Smooth muscle cell (in vitro differentiated cells): Measurements from ENCODE around the gene C1QTNF1. TPM values are rescaled to one million over a fixed set of nuclear protein-coding genes. Genes with fewer than 3 reads are reported as not detected.

Experiments
- DNase-seq: peaks from one replicate; lab custom pipeline; 2025; ENCODE audit not compliant: unreplicated experiment; lab: John Stamatoyannopoulos, UW
- H2AFZ ChIP-seq: fragments of 200-600 bp; sonication (generic); 2 replicates; pipeline ENCODE4 v1.6.0; 2016; ENCODE audit warnings: antibody characterized with exemption, low read depth, mild to moderate bottlenecking
- H3F3A ChIP-seq: fragments of 200-600 bp; sonication (generic); 2 replicates; pipeline ENCODE4 v1.6.0; 2017; ENCODE audit warnings: antibody characterized with exemption, low read depth
- H3K27ac ChIP-seq: fragments of 200-600 bp; sonication (generic); 2 replicates; pipeline ENCODE4 v1.5.1; 2016; ENCODE audit warnings: low read depth, mild to moderate bottlenecking
- H3K27me3 ChIP-seq: fragments of 200-600 bp; sonication (generic); 2 replicates; pipeline ENCODE4 v1.6.1; 2016; ENCODE audit warnings: low read depth, mild to moderate bottlenecking
- H3K36me3 ChIP-seq: fragments of 200-600 bp; sonication (generic); 2 replicates; pipeline ENCODE4 v1.5.1; 2016; ENCODE audit warnings: low read depth
- H3K4me1 ChIP-seq: fragments of 200-600 bp; sonication (generic); 2 replicates; pipeline ENCODE4 v1.5.1; 2016; ENCODE audit warnings: low read depth
- H3K4me2 ChIP-seq: fragments of 200-600 bp; sonication (generic); 2 replicates; pipeline ENCODE4 v1.6.0; 2016; ENCODE audit warnings: mild to moderate bottlenecking
- H3K4me3 ChIP-seq: fragments of 200-600 bp; sonication (generic); 2 replicates; pipeline ENCODE4 v1.5.1; 2016; ENCODE audit warnings: mild to moderate bottlenecking
- H3K79me2 ChIP-seq: fragments of 200-600 bp; sonication (generic); 2 replicates; pipeline ENCODE4 v1.6.0; 2016; ENCODE audit warnings: low read depth, mild to moderate bottlenecking
- H3K9ac ChIP-seq: fragments of 200-600 bp; sonication (generic); 2 replicates; pipeline ENCODE4 v1.6.0; 2016; ENCODE audit warnings: low read depth
- H3K9me3 ChIP-seq: fragments of 200-600 bp; sonication (generic); replicated peaks from 2 replicates; pipeline ENCODE4 v1.5.1; 2016; ENCODE audit warnings: low read depth
- H4K20me1 ChIP-seq: fragments of 200-600 bp; sonication (generic); 2 replicates; pipeline ENCODE4 v1.6.0; 2016; ENCODE audit warnings: low read depth
- CTCF ChIP-seq: fragments of 200-600 bp; sonication (generic); IDR thresholded peaks from 2 replicates; pipeline ENCODE4 v1.5.1; 2017; ENCODE audit warnings: borderline replicate concordance, mild to moderate bottlenecking, antibody characterized with exemption; ENCODE audit not compliant: insufficient read depth, poor library complexity, severe bottlenecking
- WGBS: methylation state at CpG from one replicate; pipeline ENCODE4 v1.1.7; 2016; ENCODE audit warnings: low lambda C conversion rate; 5-methylcytosine and 5-hydroxymethylcytosine counted together
- polyA plus RNA-seq: library from polyadenylated mRNA; unstranded; fragments of >200 nt; fragmentation: Nextera tagmentation; extraction: Ambion mirVana; gene quantifications from 2 replicates; pipeline ENCODE4 v1.2.1, GENCODE V29; 2016
- total RNA-seq: library from RNA; depleted of rRNA; stranded (reverse); fragments of >200 nt; gene quantifications from 2 replicates; pipeline ENCODE4 v1.2.3, GENCODE V29; 2014

C1QTNF1 gene
- total and polyA plus RNA-seq, 2 experiments from 2014 or later: 5.7 to 9.4 TPM

- H3K4me3 ChIP-seq: no peak overlapping the region
- peaks cover 63% of the 10 kb centered on the region for H4K20me1 ChIP-seq
- H2AFZ ChIP-seq: no peak overlapping the region
- H3K27me3 ChIP-seq: no peaks in the 10 kb centered on the region
- no peaks in the 10 kb centered on the region for H3F3A ChIP-seq
- no peak overlapping the region for H3K4me2 ChIP-seq
- H3K79me2 ChIP-seq: no peaks in the 10 kb centered on the region
- H3K36me3 ChIP-seq: no peaks in the 10 kb centered on the region
- H3K4me1 ChIP-seq: no peaks in the 10 kb centered on the region
- no peak overlapping the region for H3K9ac ChIP-seq
- over 99% methylated on average over 20 of the region's 34 CpGs for WGBS
- H3K9me3 ChIP-seq: no peaks in the 10 kb centered on the region
- no peak overlapping the region for H3K27ac ChIP-seq
- no peak for DNase-seq
- no peak for TF ChIP-seq CTCF
Measured at GRCh38 chr17:78995022-78995760, 28.8 kb upstream of the C1QTNF1 start.

- Histone ChIP-seq H3K4me1 (no peaks in the 10 kb centered on the region), H3K79me2 (no peaks in the 10 kb centered on the region), H4K20me1 (peaks cover 70% of the 10 kb centered on the region), H3K27me3 (no peaks in the 10 kb centered on the region), H3K4me3 (no peak overlapping the region), H3K9ac (no peak overlapping the region), H3K9me3 (no peaks in the 10 kb centered on the region), H2AFZ (no peak overlapping the region), H3K36me3 (no peaks in the 10 kb centered on the region), H3K4me2 (no peak overlapping the region), H3F3A (no peaks in the 10 kb centered on the region), H3K27ac (no peak overlapping the region)
- 95% methylated on average over 18 of the region's 18 CpGs for WGBS
- DNase-seq: no peak
- TF ChIP-seq CTCF: no peak
Measured at GRCh38 chr17:78995761-78996451, 28.1 kb upstream of the C1QTNF1 start.

- Histone ChIP-seq H3K4me3 (no peak overlapping the region), H3K79me2 (peaks cover 4% of the 10 kb centered on the region), H3K36me3 (no peaks in the 10 kb centered on the region), H3K9me3 (no peaks in the 10 kb centered on the region), H3K4me2 (no peak overlapping the region), H3F3A (no peaks in the 10 kb centered on the region), H3K4me1 (no peaks in the 10 kb centered on the region), H4K20me1 (peaks cover 79% of the 10 kb centered on the region), H3K27me3 (no peaks in the 10 kb centered on the region), H3K9ac (no peak overlapping the region), H2AFZ (no peak overlapping the region), H3K27ac (no peak overlapping the region)
- DNase-seq: no peak
- WGBS: 98% methylated on average over 16 of the region's 16 CpGs
- TF ChIP-seq CTCF: no peak
Measured at GRCh38 chr17:78996781-78997201, 27.2 kb upstream of the C1QTNF1 start.
